GM21576 (cell line): ENCODE data around the gene FRK.
"Not testable (repeated sequence)": the region's sequence is repeated elsewhere in the genome, so short reads cannot be mapped to it uniquely, and the experiment has no call there.

Source experiments
- ATAC-seq: cut with Tn5 transposase; IDR thresholded peaks from one replicate; pipeline ENCODE4 v1.9.1; 2021; ENCODE audit warnings: mild to moderate bottlenecking, moderate library complexity; ENCODE audit not compliant: unreplicated experiment

FRK gene

GRCh38 chr6:116010386-116010785 is 50.3 kb downstream of the FRK start:
- no peak for ATAC-seq

GRCh38 chr6:116008470-116009243 is 52.0 kb downstream of the FRK start:
- ATAC-seq, result peak; percentile 67

- ATAC-seq, result no peak
Measured at GRCh38 chr6:116004841-116005815, 55.6 kb downstream of the FRK start.

GRCh38 chr6:116003668-116004067 is 57.0 kb downstream of the FRK start:
- ATAC-seq, result peak; percentile 95

GRCh38 chr6:116002756-116003155 is 57.9 kb downstream of the FRK start:
- ATAC-seq, result no peak

DNA sequence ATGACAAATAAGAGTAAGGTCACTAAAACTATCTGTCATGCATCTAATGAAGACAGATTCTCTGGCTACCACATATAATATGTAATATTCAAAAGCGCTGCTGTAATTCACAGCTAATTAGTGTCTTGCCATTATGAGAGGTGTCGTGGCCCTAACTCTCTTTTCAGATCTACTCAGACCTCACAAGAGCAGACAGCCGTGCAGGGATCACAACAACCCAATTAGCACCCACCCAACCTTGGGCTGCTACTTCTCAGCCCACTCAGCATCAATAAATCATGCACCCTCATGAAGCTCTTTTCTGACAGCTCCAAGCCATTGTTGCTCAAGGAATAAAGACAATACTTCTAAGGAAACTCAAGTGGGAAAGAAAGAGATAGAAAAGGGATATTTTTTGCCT is 61.5 kb downstream of the FRK start:
- no peak for ATAC-seq

- no peak for ATAC-seq
Measured at GRCh38 chr6:115997990-115998585, 62.6 kb downstream of the FRK start.

- ATAC-seq, result no peak
Measured at GRCh38 chr6:115986026-115986425, 74.7 kb downstream of the FRK start.

GRCh38 chr6:115984809-115985208 is 75.9 kb downstream of the FRK start:
- no peak for ATAC-seq

- no peak for ATAC-seq
Measured at GRCh38 chr6:115983998-115984397, 76.7 kb downstream of the FRK start.

GRCh38 chr6:115982453-115982852 is 78.2 kb downstream of the FRK start:
- no peak for ATAC-seq

DNA sequence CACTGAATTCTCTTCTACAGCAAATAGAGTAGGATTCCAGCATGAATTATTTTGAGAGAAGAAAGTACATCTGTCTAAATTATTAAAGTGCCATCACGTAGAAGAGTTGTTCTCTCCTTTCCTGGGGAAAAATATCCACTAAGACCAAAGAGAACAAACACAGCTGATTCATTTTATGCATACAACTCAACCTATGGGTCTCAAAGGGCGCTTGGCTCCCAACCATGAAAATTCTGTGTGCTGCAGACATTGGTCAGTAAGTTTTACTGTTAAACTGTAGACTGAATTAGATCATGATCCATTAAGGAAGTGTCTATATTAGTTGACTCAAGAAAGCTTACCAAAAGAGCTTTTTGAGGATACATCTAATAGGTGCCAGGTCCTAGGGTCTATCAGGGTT is 83.5 kb downstream of the FRK start:
- no peak for ATAC-seq

DNA sequence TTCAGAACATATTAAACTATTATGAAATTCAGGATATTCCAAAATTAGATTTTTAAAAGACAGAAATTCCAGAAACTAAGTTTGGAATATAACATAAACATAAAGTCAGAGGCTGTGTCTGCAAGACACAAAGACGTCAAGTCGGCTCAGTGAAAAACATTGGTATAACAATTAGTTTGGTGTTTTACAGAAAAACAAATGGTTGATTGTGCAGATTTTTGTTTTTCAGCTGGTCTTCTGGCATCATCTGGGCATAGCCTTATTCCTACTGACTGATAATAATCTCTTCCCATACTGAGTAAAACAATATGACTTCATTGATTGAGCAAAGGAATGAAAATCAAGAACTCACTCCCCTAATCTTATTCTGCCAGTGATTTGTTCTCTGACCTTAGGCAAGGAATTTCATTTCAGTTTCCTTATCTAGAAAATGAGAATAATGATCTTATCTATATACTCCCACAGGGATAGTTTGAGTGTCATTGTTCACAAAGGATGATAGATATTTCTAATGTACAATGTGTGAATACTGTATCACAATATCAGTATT is 84.3 kb downstream of the FRK start:
- no peak for ATAC-seq

DNA sequence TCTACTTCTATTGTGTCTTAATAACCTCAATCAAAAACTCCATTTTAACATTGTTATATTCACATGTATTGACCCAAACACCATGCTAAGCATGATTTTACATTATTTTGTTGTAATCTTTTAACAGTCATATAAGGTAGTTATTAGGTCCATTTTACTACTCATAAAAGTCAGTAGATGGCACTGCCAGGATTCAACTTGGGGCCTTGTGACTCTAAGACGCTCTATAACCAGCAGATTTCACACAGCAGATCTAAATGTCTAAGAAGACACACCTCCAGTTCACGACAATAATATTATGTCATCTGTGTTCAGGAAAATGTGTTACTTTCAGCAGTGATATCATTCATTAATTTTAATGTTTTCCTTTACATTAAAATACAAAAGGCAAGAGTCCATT is 88.0 kb downstream of the FRK start:
- no peak for ATAC-seq

DNA sequence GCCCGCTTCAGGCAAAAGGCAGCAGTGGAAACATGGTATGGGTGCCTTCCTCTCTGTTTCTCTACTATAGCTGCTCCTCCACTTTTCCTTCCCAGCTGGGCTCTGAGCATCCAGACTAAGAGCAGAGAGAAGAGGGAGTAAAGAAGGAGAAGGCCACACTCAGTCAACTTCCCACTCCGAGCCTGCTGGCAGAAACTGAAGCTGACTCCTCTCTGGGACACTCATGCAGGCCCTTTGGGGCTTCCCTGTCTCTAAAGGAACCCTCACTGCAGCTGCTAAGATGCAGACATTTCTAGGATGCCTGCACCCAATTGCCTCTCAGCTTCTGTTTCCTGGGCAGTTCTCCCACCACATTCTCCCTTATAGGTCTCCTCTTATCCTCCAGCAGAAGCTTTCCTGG is 88.9 kb downstream of the FRK start:
- ATAC-seq, result no peak

DNA sequence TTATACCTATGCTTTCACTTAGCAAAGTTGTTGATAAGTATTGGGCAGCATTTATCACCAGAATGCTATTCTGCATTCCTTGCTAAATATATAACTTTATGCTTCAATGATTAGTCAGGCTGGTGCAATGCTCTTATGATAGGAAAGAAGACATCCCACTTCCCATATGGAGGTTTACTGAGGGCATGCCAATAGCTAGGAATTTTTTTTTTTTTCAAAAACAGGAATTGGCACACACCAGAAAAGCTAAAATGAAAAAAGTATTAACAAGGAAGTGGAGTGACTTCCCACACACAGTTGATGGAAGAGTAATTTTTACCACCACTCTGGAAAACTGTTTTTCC is 90.8 kb downstream of the FRK start:
- ATAC-seq, result no peak

- no peak for ATAC-seq
Measured at GRCh38 chr6:115969207-115969929, 91.3 kb downstream of the FRK start.

DNA sequence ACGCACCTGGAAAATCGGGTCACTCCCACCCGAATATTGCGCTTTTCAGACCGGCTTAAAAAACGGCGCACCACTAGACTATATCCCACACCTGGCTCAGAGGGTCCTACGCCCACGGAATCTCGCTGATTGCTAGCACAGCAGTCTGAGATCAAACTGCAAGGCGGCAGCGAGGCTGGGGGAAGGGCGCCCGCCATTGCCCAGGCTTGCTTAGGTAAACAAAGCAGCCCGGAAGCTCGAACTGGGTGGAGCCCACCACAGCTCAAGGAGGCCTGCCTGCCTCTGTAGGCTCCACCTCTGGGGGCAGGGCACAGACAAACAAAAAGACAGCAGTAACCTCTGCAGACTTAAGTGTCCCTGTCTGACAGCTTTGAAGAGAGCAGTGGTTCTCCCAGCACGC is 100.4 kb downstream of the FRK start:
- not testable (repeated sequence) for ATAC-seq

GRCh38 chr6:115958958-115959357 is 101.7 kb downstream of the FRK start:
- ATAC-seq, result no peak

- no peak for ATAC-seq
Measured at GRCh38 chr6:115954740-115955139, 106.0 kb downstream of the FRK start.

DNA sequence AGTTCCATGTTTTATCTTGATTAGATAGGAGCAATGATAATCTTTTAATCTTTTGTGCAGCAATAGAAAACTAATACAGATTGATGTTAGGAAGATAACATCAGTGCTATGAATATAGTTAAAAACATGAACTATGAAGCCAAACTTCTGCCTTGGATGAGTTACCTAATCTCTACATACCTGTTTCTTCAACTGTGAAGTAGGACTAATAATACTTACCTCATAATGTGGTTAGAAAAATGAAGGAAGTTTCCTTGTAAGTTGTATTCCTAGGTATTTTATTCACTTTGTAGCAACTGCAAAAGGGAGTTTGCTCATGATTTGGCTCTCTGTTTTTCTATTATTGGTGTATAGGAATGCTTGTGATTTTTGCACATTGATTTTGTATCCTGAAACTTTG is 111.9 kb downstream of the FRK start:
- no peak for ATAC-seq
